Upper lobe of right lung (tissue), 1 donor: ENCODE data around the gene PDE11A. TPM values are rescaled to one million over a fixed set of nuclear protein-coding genes. Genes with fewer than 3 reads are reported as not detected.

Experiments
- total RNA-seq: library from RNA; stranded (reverse); fragmentation: NEBNext Ultra II Directional; extraction: Animal tissue kit (Norgen Biotek cat#: 25700); gene quantifications from one replicate; pipeline ENCODE4 v1.2.1, GENCODE V29; 2021
- donor health status: DM: no; HTN: yes; CAD: no; lungs with severe emphysema.

The PDE11A gene
- total RNA-seq, 1 donor from 2014 or later = not detected

Other genes starting within 250 kb of the PDE11A start
- gene RBM45, start 39.7 kb upstream of the PDE11A start, total RNA-seq = 11.3 TPM
- gene OSBPL6, start 121.7 kb upstream of the PDE11A start, total RNA-seq = 2.6 TPM